AG04449 (cell line): Measurements from ENCODE around the gene CRTAC1.
A peak's percentile ranks its signal among the peaks of the same experiment; 100 is the strongest.

Experiments used
- CTCF ChIA-PET: fragments of 350-600 bp; formaldehyde crosslinking; extraction: SDS; loops from one replicate; lab custom pipeline; 2021; ENCODE audit warnings: antibody characterized with exemption; lab: Yijun Ruan, JAX
- POLR2A ChIA-PET: fragments of 400-600, 350-600 bp; formaldehyde crosslinking; extraction: SDS; loops from one replicate; lab custom pipeline; 2020; ENCODE audit warnings: antibody characterized with exemption, inconsistent platforms; lab: Yijun Ruan, JAX
- DNase-seq: peaks from one replicate; pipeline ENCODE4 v3.0.0-alpha.2; 2010; ENCODE audit warnings: low read depth, low spot score
- H3K4me3 ChIP-seq: 2 replicates; pipeline ENCODE4 v1.5.1; 2011; ENCODE audit warnings: low read depth, mild to moderate bottlenecking, control low read depth, low read length
- TF ChIP-seq, protein P1 (sequence below): IDR thresholded peaks from one replicate; pipeline ENCODE4 v1.5.1; 2011; ENCODE audit warnings: mild to moderate bottlenecking, moderate library complexity, low read length, control low read depth, inconsistent platforms; ENCODE audit not compliant: insufficient read depth; ENCODE audit errors: missing control alignments

CRTAC1 gene

DNA sequence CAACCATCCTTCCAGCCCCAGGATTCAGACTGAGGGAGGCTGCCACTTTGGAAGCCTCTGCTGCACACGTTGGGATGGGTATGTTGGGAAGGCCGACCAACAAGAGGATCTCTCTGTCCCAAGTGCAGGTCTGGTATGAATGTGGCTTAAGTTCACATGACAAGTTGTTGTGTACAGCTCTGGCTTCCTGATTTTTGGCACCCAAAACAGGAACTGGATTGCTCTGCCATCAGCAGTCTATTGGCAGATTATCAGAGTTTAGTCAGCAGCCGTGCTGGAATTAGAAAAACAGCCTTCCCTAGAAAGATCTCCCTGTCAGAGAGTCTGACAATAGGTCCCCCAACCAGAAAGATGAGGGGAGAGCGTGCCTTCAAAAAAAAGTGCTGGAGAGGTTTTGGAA lies 113.8 kb downstream of the CRTAC1 start:
- no peak overlapping the region for H3K4me3 ChIP-seq
- ChIA-PET POLR2A (no interaction called here), CTCF (interaction anchor here (1.8 to 7.4 kb wide), 3 partner anchors 11 to 127 kb away, joined by 3 to 157 read pairs (median 17); no protein-coding TSS in a partner anchor)
- TF ChIP-seq, protein P1, sequence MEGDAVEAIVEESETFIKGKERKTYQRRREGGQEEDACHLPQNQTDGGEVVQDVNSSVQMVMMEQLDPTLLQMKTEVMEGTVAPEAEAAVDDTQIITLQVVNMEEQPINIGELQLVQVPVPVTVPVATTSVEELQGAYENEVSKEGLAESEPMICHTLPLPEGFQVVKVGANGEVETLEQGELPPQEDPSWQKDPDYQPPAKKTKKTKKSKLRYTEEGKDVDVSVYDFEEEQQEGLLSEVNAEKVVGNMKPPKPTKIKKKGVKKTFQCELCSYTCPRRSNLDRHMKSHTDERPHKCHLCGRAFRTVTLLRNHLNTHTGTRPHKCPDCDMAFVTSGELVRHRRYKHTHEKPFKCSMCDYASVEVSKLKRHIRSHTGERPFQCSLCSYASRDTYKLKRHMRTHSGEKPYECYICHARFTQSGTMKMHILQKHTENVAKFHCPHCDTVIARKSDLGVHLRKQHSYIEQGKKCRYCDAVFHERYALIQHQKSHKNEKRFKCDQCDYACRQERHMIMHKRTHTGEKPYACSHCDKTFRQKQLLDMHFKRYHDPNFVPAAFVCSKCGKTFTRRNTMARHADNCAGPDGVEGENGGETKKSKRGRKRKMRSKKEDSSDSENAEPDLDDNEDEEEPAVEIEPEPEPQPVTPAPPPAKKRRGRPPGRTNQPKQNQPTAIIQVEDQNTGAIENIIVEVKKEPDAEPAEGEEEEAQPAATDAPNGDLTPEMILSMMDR, result no peak
- no peak for DNase-seq

DNA sequence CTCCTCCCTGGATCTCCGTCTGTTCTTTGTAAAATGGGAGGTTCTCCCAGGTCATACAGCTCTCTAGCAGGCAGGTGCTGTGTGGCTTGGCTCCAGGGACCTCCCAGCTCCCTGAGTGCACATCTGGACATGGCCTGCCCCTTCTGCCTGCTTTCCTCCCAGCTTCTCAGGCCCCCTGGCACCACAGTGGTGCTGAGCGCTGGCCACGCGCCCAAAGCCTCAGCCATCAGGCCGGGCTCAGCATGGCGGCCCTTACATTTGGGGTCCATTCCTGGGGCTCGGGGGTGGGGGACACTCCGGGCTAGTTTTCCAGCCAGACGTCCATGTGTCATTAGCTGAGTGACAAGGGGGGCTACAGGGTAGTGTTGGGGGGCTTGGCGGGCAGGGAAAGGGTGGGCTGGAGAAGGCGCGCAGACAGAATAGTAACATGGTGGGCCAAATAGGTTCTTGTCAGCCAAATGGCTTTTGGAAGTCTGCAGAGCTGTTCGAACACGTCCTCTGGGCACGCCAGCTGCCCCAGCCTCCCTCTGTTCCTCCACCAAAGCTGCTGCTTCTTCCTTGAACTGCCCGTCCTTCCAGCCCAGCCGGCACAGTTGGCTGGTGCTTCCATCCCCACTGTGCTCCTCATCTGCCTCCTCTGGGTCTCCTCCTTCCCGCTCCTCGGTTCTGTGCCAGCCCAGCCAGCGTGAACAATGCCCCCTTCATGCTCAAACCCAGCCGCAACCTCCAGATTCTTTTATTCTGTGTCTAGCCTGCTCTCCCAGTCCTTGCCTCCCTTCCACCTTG lies 114.9 kb downstream of the CRTAC1 start:
- ChIA-PET CTCF (interaction anchor here (0.6 to 7.4 kb wide), 15 partner anchors 8 to 1331 kb away, joined by 3 to 157 read pairs (median 3); no protein-coding TSS in a partner anchor), POLR2A (interaction anchor here (0.6 to 0.7 kb wide), 2 partner anchors 9 to 127 kb away, joined by 3 read pairs; no protein-coding TSS in a partner anchor)
- no peak for DNase-seq
- TF ChIP-seq, protein P1, result no peak
- H3K4me3 ChIP-seq, result no peak overlapping the region

DNA sequence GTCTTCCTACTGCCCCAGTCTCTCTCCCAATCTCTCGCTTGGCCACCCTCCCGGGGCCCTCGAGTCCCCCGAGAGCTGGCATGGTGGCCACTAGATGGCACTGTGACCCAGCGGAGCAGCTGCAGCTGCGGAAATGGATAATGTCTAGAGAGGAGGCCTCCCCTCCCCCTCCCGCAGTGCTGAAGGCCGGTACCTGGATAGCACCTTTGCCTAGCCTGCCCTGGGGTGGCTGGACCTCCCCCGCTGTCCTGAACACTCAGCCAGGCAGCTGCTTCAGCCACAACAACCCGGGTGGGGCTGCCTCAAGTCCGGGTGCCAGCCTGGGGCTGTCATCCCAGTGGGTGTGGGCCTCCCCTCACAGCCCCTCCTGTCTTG lies 115.6 kb downstream of the CRTAC1 start:
- POLR2A ChIA-PET, result interaction anchor here (0.6 to 0.7 kb wide), 2 partner anchors 9 to 127 kb away, joined by 3 read pairs; no protein-coding TSS in a partner anchor
- H3K4me3 ChIP-seq, result no peak overlapping the region
- TF ChIP-seq, protein P1, result peak; percentile 91
- CTCF ChIA-PET, result interaction anchor here (0.6 to 7.4 kb wide), 20 partner anchors 9 to 1332 kb away, joined by 3 to 157 read pairs (median 3); no protein-coding TSS in a partner anchor
- no peak for DNase-seq

DNA sequence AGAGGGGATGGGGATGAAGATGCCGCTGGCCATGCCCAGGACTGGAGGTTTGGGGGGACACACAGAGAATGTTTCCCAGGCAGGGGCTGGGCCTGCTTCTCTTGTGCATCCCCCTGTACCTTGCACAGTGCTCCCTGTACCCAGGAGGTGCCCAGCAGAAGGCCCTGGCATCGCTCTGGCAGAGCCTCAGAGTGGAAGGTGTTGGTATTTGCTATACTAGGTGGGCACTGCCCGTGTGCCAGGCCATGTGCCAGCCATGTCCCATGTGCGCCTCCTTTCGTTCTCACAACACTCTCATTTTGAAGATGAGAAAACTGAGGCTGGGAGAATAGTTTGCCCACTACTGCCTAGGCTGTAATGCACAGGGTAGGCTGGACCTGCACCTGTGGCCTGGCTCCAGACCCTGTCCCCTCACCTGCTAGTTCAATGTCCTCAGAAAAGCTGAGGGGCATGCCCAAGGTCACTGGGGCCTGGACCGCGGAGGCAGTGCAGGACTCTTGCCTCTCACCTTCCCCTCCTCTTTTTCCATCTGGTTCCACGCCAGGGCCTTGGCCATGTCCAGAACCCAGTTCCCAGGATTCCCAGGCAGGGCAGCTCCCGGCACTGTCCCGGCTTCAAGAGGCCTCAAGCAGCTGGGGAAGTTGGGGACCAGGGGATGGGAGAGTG lies 116.1 kb downstream of the CRTAC1 start:
- CTCF ChIA-PET, result interaction anchor here (0.6 to 7.4 kb wide), 18 partner anchors 9 to 1332 kb away, joined by 3 to 157 read pairs (median 4); no protein-coding TSS in a partner anchor
- TF ChIP-seq, protein P1, result no peak
- H3K4me3 ChIP-seq, result no peak overlapping the region
- no peak for DNase-seq
- POLR2A ChIA-PET, result interaction anchor here (0.6 to 0.7 kb wide), 2 partner anchors 10 to 128 kb away, joined by 3 read pairs; no protein-coding TSS in a partner anchor

DNA sequence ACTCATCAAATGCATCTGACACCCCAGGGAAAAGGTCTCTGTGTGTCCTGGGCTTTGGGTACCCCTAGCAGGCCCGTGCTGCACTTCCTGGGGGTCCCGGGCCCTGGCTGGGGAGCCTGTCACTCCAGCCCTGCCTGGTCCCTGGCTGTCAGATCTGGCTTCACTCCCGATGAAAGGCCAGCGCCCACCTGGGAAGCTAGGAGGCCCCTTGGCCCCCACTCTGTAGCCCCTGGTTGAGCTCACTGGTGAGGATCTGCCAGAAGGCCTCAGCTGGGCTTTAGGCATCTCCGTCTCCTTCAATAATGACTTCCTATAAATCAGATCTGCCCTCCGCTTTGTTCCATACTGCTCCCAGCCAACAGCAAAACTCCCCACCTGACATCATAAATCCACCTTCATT lies 116.8 kb downstream of the CRTAC1 start:
- TF ChIP-seq, protein P1, result no peak
- CTCF ChIA-PET, result interaction anchor here (1.4 to 7.4 kb wide), 4 partner anchors 11 to 130 kb away, joined by 3 to 157 read pairs (median 6); no protein-coding TSS in a partner anchor
- POLR2A ChIA-PET, result no interaction called here
- DNase-seq, result no peak
- H3K4me3 ChIP-seq, result no peak overlapping the region

DNA sequence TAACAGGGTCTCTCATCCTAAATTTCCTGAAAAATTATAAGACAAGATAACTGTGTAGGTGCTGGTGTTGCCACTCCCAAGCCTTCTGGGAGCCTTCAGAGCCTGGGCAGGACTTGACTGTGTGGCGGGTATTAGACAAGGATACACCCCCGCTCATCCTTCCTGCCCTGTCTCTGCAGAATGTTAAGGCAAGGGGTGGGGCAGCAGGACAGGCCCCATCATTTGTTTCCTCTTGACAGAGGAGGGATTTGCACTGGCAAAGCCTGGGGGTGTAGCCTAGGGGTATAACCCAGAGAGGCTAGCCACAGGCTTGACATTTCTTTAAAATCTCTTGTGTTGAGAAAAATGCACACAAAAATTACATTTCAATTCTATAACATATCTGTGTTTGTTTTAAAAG lies 117.2 kb downstream of the CRTAC1 start:
- ChIA-PET POLR2A (no interaction called here), CTCF (interaction anchor here (1.5 to 7.4 kb wide), 4 partner anchors 10 to 131 kb away, joined by 5 to 157 read pairs (median 13); no protein-coding TSS in a partner anchor)
- TF ChIP-seq, protein P1, result no peak
- no peak overlapping the region for H3K4me3 ChIP-seq
- DNase-seq, result no peak
